ENCODE measurements around the gene IFNA13.

DNA sequence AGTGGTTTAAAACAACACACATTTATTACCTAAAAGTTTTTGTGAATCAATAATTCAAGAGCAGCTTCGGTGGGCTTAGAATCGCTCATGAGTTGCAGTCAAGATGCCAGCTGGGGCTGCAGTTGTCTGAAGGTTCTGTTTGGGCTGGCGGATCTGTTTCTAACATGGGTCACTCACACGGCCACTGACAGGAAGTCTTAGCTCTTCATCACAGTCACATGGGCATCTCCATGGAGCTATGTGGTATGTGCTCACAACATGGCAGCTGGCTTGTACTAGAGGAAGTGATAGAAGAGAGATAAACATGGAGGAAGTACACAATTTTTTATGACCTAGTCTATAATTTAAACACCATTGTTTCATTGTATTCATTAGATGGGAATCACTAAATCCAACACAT lies 43.8 kb downstream of the IFNA13 start:
- TF ChIP-seq EZH2phosphoT487 (IDR thresholded peaks at IDR 0.05; ENCODE audit: insufficient read depth, low read depth), result no peak
- TF ChIP-seq EZH2 (IDR thresholded peaks at IDR 0.05; ENCODE audit: insufficient read depth, poor library complexity, severe bottlenecking), result no peak

Measured in GM23248 (cell line).